ENCODE measurements around the gene ZNF444. TPM values are rescaled to one million over a fixed set of nuclear protein-coding genes. Genes with fewer than 3 reads are reported as not detected.

Gene ZNF444
- polyA plus RNA-seq, 2 of the 4 experiments (the other 2 are of a cell fraction) = 16.5 to 26.2 TPM

- ChIA-PET POLR2A (interaction anchor here (2.5 kb wide), 1 partner anchor 9 kb away, joined by 11 read pairs; the partner anchor contains the start of gene ZNF787), CTCF (interaction anchor here (1.1 kb wide), 1 partner anchor 46 kb away, joined by 3 read pairs; no protein-coding TSS in a partner anchor)
- no peak for TF ChIP-seq BHLHE40 (IDR thresholded peaks at IDR 0.05; ENCODE audit: low read depth, low read length)
- no peak for TF ChIP-seq CBX2 (IDR thresholded peaks at IDR 0.05; ENCODE audit: borderline replicate concordance, low read depth)
- TF ChIP-seq ZFP36 (IDR thresholded peaks at IDR 0.05; ENCODE audit: borderline replicate concordance, partially characterized antibody) = no peak
- Histone ChIP-seq H3K4me2 (no peak overlapping the region), H3K27ac (no peak overlapping the region), H3K9me3 (no peaks in the 10 kb centered on the region), H3K4me1 (peaks cover 18% of the 10 kb centered on the region; the same call in 2 of the 3 replicates), H3K4me3 (no peak overlapping the region)
- ATAC-seq = no peak
- no peak for FAIRE-seq
- no peak for DNase-seq (ENCODE audit: low read depth in 1 of 2, low spot score in 1 of 2)
- 93% methylated on average over 10 of the region's 10 CpGs for WGBS (ENCODE audit: missing lambda C conversion rate)
These were observed 28.8 kb upstream of the ZNF444 start for GRCh38 chr19:56112313-56112709.

DNA sequence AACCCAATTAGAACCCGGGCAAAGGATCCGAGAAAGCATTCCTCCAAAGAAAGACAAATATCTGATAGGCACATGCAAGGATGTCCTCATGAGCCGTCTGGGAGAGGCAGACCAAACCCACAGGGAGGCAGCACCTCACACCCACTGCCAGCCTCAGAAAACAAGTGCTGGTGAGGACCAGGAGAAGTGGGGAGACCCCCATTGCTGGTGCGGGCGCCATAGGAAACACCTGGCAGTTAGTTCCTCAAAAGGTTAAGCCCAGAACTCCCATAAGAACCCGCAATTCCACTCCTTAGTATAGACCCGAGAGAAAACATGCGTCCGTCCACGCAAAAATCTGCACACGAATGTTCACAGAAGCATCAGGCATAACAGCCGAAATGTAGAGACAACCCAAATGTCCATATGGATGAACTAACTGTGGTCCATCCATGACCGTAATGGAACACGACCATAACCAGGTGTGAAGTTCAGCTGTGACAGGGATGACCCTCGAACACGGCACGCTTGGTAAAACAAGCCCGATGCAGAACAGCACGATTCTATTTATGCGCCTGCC lies 27.9 kb upstream of the ZNF444 start:
- Histone ChIP-seq H3K4me2 (no peak overlapping the region), H3K4me1 (peaks cover 18% of the 10 kb centered on the region; the same call in 2 of the 3 replicates), H3K9me3 (no peaks in the 10 kb centered on the region), H3K27ac (no peak overlapping the region), H3K4me3 (no peak overlapping the region)
- ATAC-seq (no peak), DNase-seq (ENCODE audit: low read depth in 1 of 2, low spot score in 1 of 2) (no peak), FAIRE-seq (no peak)
- POLR2A ChIA-PET = no interaction called here
- CTCF ChIA-PET = interaction anchor here (1.5 kb wide), 1 partner anchor 8 kb away, joined by 4 read pairs; no protein-coding TSS in a partner anchor
- TF ChIP-seq ZNF302 (CRISPR knock-in tag; IDR thresholded peaks at IDR 0.05) (no peak), EP300 (IDR thresholded peaks at IDR 0.05) (no peak), ZSCAN20 (CRISPR knock-in tag; IDR thresholded peaks at IDR 0.05) (no peak), ATOH8 (CRISPR knock-in tag; IDR thresholded peaks at IDR 0.05; ENCODE audit: low read depth) (no peak)
- TF ChIP-seq, protein P1, sequence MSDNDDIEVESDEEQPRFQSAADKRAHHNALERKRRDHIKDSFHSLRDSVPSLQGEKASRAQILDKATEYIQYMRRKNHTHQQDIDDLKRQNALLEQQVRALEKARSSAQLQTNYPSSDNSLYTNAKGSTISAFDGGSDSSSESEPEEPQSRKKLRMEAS (IDR thresholded peaks at IDR 0.05) = no peak
- TF ChIP-seq, protein P2, sequence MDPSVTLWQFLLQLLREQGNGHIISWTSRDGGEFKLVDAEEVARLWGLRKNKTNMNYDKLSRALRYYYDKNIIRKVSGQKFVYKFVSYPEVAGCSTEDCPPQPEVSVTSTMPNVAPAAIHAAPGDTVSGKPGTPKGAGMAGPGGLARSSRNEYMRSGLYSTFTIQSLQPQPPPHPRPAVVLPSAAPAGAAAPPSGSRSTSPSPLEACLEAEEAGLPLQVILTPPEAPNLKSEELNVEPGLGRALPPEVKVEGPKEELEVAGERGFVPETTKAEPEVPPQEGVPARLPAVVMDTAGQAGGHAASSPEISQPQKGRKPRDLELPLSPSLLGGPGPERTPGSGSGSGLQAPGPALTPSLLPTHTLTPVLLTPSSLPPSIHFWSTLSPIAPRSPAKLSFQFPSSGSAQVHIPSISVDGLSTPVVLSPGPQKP (IDR thresholded peaks at IDR 0.05; ENCODE audit: low read depth, low read length) = no peak
- 86% methylated on average over 20 of the region's 20 CpGs for WGBS (ENCODE audit: missing lambda C conversion rate)

GRCh38 chr19:56114051-56114777 lies 26.9 kb upstream of the ZNF444 start:
- 91% methylated on average over 18 of the region's 19 CpGs for WGBS (ENCODE audit: missing lambda C conversion rate)
- ATAC-seq (no peak), FAIRE-seq (no peak), DNase-seq (ENCODE audit: low read depth in 1 of 2, low spot score in 1 of 2) (no peak)
- Histone ChIP-seq H3K9me3 (no peaks in the 10 kb centered on the region), H3K4me2 (no peak overlapping the region), H3K4me1 (peaks cover 28% of the 10 kb centered on the region), H3K4me3 (no peak overlapping the region), H3K27ac (no peak overlapping the region)
- CTCF ChIA-PET = interaction anchor here (1.0 to 1.5 kb wide), 2 partner anchors 9 to 16 kb away, joined by 3 to 4 read pairs; no protein-coding TSS in a partner anchor
- POLR2A ChIA-PET = no interaction called here
- TF ChIP-seq HMGXB4 (CRISPR knock-in tag; IDR thresholded peaks at IDR 0.05; ENCODE audit: borderline replicate concordance) = no peak
- TF ChIP-seq NPAS2 (CRISPR knock-in tag; IDR thresholded peaks at IDR 0.05; ENCODE audit: borderline replicate concordance) = no peak
- no peak for TF ChIP-seq CEBPB (IDR thresholded peaks at IDR 0.05)
- TF ChIP-seq ESRRA (IDR thresholded peaks at IDR 0.05; ENCODE audit: borderline replicate concordance, low read length) = no peak
- no peak for TF ChIP-seq ATOH8 (CRISPR knock-in tag; IDR thresholded peaks at IDR 0.05; ENCODE audit: low read depth)

Data from A549 (cell line).